A549 treated with AZD9567 at 1 μM for 4 hours (cell line): ENCODE data around the gene TMEM174. TPM values are rescaled to one million over a fixed set of nuclear protein-coding genes. Genes with fewer than 3 reads are reported as not detected.

ENCODE experiments used
- total RNA-seq: library from RNA; stranded (reverse); fragments of 200-300 nt; extraction: Qiagen RNA extraction; gene quantifications from 5 replicates; pipeline ENCODE4 v1.2.3, GENCODE V29; 2022; ENCODE audit not compliant: insufficient read depth

TMEM174 gene, protein sequence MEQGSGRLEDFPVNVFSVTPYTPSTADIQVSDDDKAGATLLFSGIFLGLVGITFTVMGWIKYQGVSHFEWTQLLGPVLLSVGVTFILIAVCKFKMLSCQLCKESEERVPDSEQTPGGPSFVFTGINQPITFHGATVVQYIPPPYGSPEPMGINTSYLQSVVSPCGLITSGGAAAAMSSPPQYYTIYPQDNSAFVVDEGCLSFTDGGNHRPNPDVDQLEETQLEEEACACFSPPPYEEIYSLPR
- not detected in 5 replicates for total RNA-seq

DNA sequence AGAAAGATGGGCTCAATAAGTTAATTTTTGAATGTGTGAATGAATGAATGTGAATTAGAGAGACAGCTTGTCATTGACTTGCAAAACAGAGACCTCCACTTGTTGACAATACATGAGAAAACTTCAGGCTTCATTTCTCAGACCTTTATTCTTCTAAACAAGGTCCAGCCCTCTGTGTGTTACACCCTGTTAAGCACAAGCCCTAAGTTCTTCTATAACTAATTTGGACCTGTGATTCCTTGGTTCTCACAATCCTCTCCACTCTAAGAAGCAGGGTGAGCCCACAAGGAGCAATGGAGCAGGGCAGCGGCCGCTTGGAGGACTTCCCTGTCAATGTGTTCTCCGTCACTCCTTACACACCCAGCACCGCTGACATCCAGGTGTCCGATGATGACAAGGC lies at the start of gene TMEM174:
Gene TMEM174 (plus strand): TSS at position 243 of the 400 bp plus-strand sequence. CDS start 51 bp downstream, at position 294.

Other genes with a start within 250 kb of the TMEM174 start
- gene FCHO2, start 217.2 kb upstream of the TMEM174 start, total RNA-seq = 12.2 to 15.9 TPM (median 13.5 TPM) in 5 replicates
- 4.3 to 8.6 TPM (median 5.8 TPM) in 5 replicates for gene TMEM171, start 52.6 kb upstream of the TMEM174 start, total RNA-seq